Activated CD4-positive, alpha-beta memory T cell treated with anti-CD3 and anti-CD28 coated beads, Interleukin-2, amount 10 ng/mL, durations not matched to agents 7 days and 5 days (primary cell): ENCODE measurements around the gene ERN2. TPM values are rescaled to one million over a fixed set of nuclear protein-coding genes. Genes with fewer than 3 reads are reported as not detected.
A peak's percentile ranks its signal among the peaks of the same experiment; 100 is the strongest.

ENCODE experiments used
- CTCF ChIA-PET: fragments of 350-600 bp; sonication (Branson Sonifier 250); formaldehyde crosslinking; loops from one replicate; lab custom pipeline; 2021; ENCODE audit warnings: antibody characterized with exemption, inconsistent platforms; lab: Charles Lee
- POLR2A ChIA-PET: fragments of 350-600 bp; sonication (Branson Sonifier 250); formaldehyde crosslinking; loops from one replicate; lab custom pipeline; 2021; ENCODE audit warnings: antibody characterized with exemption; lab: Charles Lee
- DNase-seq: peaks from one replicate; pipeline ENCODE4 v3.0.0-alpha.2; 2020
- H3K27ac Mint-ChIP-seq: one replicate; pipeline ENCODE4 v1.8.0; 2021; ENCODE audit warnings: mild to moderate bottlenecking, mixed read lengths
- H3K27me3 Mint-ChIP-seq: one replicate; pipeline ENCODE4 v1.8.0; 2021; ENCODE audit warnings: mixed read lengths
- H3K36me3 Mint-ChIP-seq: one replicate; pipeline ENCODE4 v1.8.0; 2021; ENCODE audit warnings: low read depth, mixed read lengths
- H3K4me1 Mint-ChIP-seq: one replicate; pipeline ENCODE4 v1.8.0; 2021; ENCODE audit warnings: mixed read lengths
- H3K4me3 Mint-ChIP-seq: one replicate; pipeline ENCODE4 v1.8.0; 2021; ENCODE audit warnings: mild to moderate bottlenecking, mixed read lengths
- H3K9me3 Mint-ChIP-seq: one replicate; pipeline ENCODE4 v1.8.0; 2021; ENCODE audit warnings: mixed read lengths
- total RNA-seq, 2 experiments: library from RNA; stranded (reverse); gene quantifications; one replicate each; pipeline ENCODE4 v1.2.3, GENCODE V29; 2021

The ERN2 gene
- total RNA-seq, 2 experiments from 2014 or later: not detected

DNA sequence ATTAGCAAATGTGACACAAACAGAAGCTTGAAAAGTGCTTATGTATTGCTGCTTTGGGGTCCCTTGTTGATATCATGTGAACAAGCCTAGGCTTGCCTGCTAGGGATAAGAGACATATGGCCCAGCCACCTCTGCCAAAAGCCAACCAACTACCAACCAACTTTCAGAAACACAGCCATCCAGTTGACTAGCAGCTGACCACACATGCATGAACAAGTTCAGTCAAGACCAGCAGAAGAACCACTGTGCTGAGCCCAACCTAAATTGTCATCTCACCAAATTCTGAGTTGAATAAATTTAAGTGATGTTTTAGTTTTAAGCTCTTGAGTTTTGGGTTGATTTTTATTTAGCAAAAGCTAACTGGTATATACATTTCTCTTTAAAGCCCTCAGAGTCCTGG is 3.5 kb downstream of the ERN2 start:
- H3K27me3 Mint-ChIP-seq: peaks cover 37% of the 10 kb centered on the region
- CTCF ChIA-PET: no interaction called here
- H3K27ac Mint-ChIP-seq: no peak overlapping the region
- peaks cover 13% of the 10 kb centered on the region for H3K9me3 Mint-ChIP-seq
- no peak for DNase-seq
- peaks cover 3% of the 10 kb centered on the region for H3K4me1 Mint-ChIP-seq
- POLR2A ChIA-PET: no interaction called here
- no peak overlapping the region for H3K4me3 Mint-ChIP-seq
- H3K36me3 Mint-ChIP-seq: no peaks in the 10 kb centered on the region

GRCh38 chr16:23706439-23706838 is 6.6 kb downstream of the ERN2 start:
- peaks cover 16% of the 10 kb centered on the region for H3K9me3 Mint-ChIP-seq

GRCh38 chr16:23705517-23705902 is 7.5 kb downstream of the ERN2 start:
- H3K4me1 Mint-ChIP-seq: no peaks in the 10 kb centered on the region
- H3K36me3 Mint-ChIP-seq: peaks cover 3% of the 10 kb centered on the region
- ChIA-PET POLR2A (no interaction called here), CTCF (interaction anchor here (0.6 kb wide), 1 partner anchor 1607 kb away, joined by 3 read pairs; no protein-coding TSS in a partner anchor)
- no peak overlapping the region for H3K27ac Mint-ChIP-seq
- H3K9me3 Mint-ChIP-seq: peaks cover 16% of the 10 kb centered on the region
- H3K27me3 Mint-ChIP-seq: peaks cover 14% of the 10 kb centered on the region
- DNase-seq: no peak
- H3K4me3 Mint-ChIP-seq: no peak overlapping the region

More at GRCh38 chr16:23706439-23706838, 6.6 kb downstream of the ERN2 start:
- POLR2A ChIA-PET: no interaction called here
- CTCF ChIA-PET: no interaction called here
- no peak for DNase-seq
- Mint-ChIP-seq H3K4me1 (no peaks in the 10 kb centered on the region), H3K27ac (no peak overlapping the region), H3K36me3 (peaks cover 3% of the 10 kb centered on the region), H3K4me3 (no peak overlapping the region), H3K27me3 (peaks cover 22% of the 10 kb centered on the region)

GRCh38 chr16:23704772-23705516 is 8.1 kb downstream of the ERN2 start:
- ChIA-PET POLR2A (no interaction called here), CTCF (interaction anchor here (0.6 kb wide), 1 partner anchor 1606 kb away, joined by 3 read pairs; no protein-coding TSS in a partner anchor)
- no peaks in the 10 kb centered on the region for H3K4me1 Mint-ChIP-seq
- H3K4me3 Mint-ChIP-seq: no peak overlapping the region
- peaks cover 8% of the 10 kb centered on the region for H3K27me3 Mint-ChIP-seq
- DNase-seq: no peak
- H3K9me3 Mint-ChIP-seq: peaks cover 11% of the 10 kb centered on the region
- H3K27ac Mint-ChIP-seq: no peak overlapping the region
- H3K36me3 Mint-ChIP-seq: peaks cover 3% of the 10 kb centered on the region

DNA sequence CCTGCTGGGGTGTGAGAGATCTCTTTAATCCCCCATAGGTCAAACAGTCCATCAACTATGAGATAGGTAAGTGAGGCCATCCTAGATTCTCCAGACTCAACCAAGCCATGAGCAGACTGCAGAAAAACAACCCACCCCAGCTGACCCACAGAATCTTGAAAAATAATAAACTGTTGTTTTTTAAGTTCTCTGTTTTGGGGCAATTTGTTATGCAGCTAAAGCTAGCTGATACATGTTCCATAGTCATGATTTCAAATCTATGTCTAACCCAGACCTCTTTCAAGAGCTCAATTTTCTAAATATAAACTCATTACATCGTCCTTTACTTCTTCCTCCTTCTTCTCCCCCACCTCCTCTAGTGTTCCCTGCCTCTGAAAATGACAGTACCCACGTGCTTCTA is 10.1 kb downstream of the ERN2 start:
- Mint-ChIP-seq H3K4me1 (peaks cover 13% of the 10 kb centered on the region), H3K27me3 (peaks cover 6% of the 10 kb centered on the region), H3K27ac (no peak overlapping the region), H3K36me3 (peaks cover 3% of the 10 kb centered on the region), H3K4me3 (no peak overlapping the region), H3K9me3 (peaks cover 3% of the 10 kb centered on the region)
- ChIA-PET CTCF (interaction anchor here (0.8 to 1.1 kb wide), 2 partner anchors 24 to 26 kb away, joined by 3 read pairs; partner anchors contain the start of gene PLK1), POLR2A (no interaction called here)
- DNase-seq: no peak

DNA sequence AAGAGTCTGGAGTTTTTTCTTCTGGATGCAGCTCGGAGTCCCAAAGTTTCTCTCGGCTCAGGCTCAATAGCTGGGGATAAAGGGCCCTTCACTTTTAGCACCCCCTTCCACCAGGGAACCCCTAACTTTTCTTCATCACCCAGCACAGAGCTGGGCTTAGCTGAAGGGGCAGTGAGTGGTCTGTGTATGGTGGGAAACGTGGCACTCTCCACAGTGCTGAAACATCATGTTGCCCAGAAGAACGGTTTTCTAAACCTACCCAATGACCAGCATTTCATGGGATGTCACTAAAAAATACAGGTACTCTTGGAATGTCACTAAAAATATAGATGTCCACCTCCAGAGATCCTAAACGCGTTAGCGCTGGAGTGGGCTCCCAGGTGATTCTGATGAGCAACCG is 12.0 kb downstream of the ERN2 start:
- H3K4me3 Mint-ChIP-seq: no peak overlapping the region
- H3K27ac Mint-ChIP-seq: no peak overlapping the region
- peaks cover 13% of the 10 kb centered on the region for H3K4me1 Mint-ChIP-seq
- DNase-seq: no peak
- POLR2A ChIA-PET: no interaction called here
- H3K9me3 Mint-ChIP-seq: peaks cover 3% of the 10 kb centered on the region
- H3K36me3 Mint-ChIP-seq: peaks cover 3% of the 10 kb centered on the region
- CTCF ChIA-PET: no interaction called here
- peaks cover 6% of the 10 kb centered on the region for H3K27me3 Mint-ChIP-seq

- CTCF ChIA-PET: no interaction called here
- H3K4me3 Mint-ChIP-seq: no peak overlapping the region
- POLR2A ChIA-PET: no interaction called here
Measured at GRCh38 chr16:23700509-23700908, 12.5 kb downstream of the ERN2 start.

DNA sequence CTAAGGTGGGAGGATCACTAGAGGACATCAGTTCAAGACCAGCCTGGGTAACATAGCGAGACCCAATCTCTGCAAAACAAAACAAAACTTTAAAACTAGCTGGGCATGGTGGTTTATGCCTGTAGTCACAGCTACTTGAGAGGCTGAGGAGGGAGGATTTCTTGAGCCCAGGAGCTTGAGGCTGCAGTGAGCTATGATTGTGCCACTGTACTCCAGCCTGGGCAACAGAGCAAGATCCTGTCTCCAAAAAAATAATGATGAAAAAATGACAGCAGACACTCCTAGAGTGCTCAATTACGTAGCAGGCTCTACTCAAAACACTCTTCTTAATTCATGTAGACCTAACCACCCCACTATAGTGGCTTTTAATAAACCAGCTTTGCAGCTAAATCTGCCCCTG is 12.9 kb downstream of the ERN2 start:
- Mint-ChIP-seq H3K36me3 (peaks cover 3% of the 10 kb centered on the region), H3K4me1 (peaks cover 13% of the 10 kb centered on the region), H3K27ac (no peak overlapping the region), H3K9me3 (peaks cover 3% of the 10 kb centered on the region), H3K4me3 (no peak overlapping the region), H3K27me3 (peaks cover 6% of the 10 kb centered on the region)
- POLR2A ChIA-PET: no interaction called here
- no peak for DNase-seq
- CTCF ChIA-PET: interaction anchor here (0.6 kb wide), 1 partner anchor 354 kb away, joined by 3 read pairs; no protein-coding TSS in a partner anchor

More at GRCh38 chr16:23700509-23700908, 12.5 kb downstream of the ERN2 start:
- Mint-ChIP-seq H3K36me3 (peaks cover 3% of the 10 kb centered on the region), H3K9me3 (peaks cover 3% of the 10 kb centered on the region), H3K27me3 (peaks cover 6% of the 10 kb centered on the region), H3K4me1 (peaks cover 13% of the 10 kb centered on the region), H3K27ac (no peak overlapping the region)
- no peak for DNase-seq

DNA sequence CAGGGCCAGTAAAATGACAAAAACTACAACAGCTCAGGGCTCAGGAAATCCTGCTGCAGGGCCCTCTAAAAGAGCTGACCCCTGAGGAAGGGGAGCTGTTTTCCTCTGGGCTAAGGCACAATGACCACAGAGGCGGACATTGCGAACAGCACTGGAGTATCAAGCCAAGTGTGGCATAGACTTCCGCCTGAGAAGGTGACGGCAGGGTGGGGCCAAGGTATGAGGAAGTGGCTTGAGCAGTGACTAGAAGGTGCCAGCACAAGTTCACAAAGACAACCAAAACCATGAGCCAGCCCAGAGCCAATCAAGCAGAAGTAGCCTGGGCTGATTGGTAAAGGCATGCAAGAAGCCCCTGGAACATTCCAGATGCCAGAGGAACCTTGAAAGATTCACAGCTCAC is 13.9 kb downstream of the ERN2 start:
- CTCF ChIA-PET: no interaction called here
- DNase-seq: peak; percentile 53
- H3K4me1 Mint-ChIP-seq: peaks cover 16% of the 10 kb centered on the region
- POLR2A ChIA-PET: no interaction called here
- peaks cover 3% of the 10 kb centered on the region for H3K9me3 Mint-ChIP-seq
- H3K27ac Mint-ChIP-seq: peak overlapping the region; percentile 65
- H3K36me3 Mint-ChIP-seq: peaks cover 3% of the 10 kb centered on the region
- H3K27me3 Mint-ChIP-seq: peaks cover 6% of the 10 kb centered on the region
- no peak overlapping the region for H3K4me3 Mint-ChIP-seq

DNA sequence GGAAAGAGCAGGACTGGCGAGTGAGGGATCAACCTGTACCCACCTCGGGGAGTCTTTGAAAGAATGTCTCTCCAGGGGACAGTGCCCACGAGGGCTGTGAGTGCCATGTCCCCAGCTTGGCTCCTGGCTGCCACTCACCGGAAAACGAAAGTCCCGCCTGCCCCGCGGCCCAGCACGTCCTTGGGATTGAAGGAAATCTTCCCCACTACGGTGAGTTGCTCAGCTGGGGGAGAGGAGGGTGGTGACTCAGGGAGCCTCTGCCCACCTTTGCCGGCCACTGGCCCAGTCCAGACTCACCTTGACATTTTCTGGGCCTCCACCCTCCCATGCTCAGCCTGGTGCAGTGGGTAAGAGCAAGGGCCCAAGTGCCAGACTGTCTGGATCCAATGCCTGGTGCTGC is 17.3 kb downstream of the ERN2 start:
- no peak for DNase-seq
- H3K27ac Mint-ChIP-seq: no peak overlapping the region
- H3K9me3 Mint-ChIP-seq: no peaks in the 10 kb centered on the region
- POLR2A ChIA-PET: no interaction called here
- no peak overlapping the region for H3K4me3 Mint-ChIP-seq
- peaks cover 16% of the 10 kb centered on the region for H3K4me1 Mint-ChIP-seq
- H3K36me3 Mint-ChIP-seq: peaks cover 9% of the 10 kb centered on the region
- CTCF ChIA-PET: no interaction called here
- no peaks in the 10 kb centered on the region for H3K27me3 Mint-ChIP-seq

GRCh38 chr16:23694644-23695373 is 18.2 kb downstream of the ERN2 start:
- ChIA-PET CTCF (no interaction called here), POLR2A (interaction anchor here (1.2 to 1.7 kb wide), 2 partner anchors 11 to 16 kb away, joined by 3 to 6 read pairs; partner anchors contain the start of gene PLK1)
- H3K4me3 Mint-ChIP-seq: peak overlapping the region; percentile 6

GRCh38 chr16:23694265-23694643 is 18.8 kb downstream of the ERN2 start:
- Mint-ChIP-seq H3K9me3 (no peaks in the 10 kb centered on the region), H3K27me3 (no peaks in the 10 kb centered on the region), H3K4me3 (no peak overlapping the region), H3K4me1 (peaks cover 13% of the 10 kb centered on the region), H3K36me3 (peaks cover 24% of the 10 kb centered on the region), H3K27ac (no peak overlapping the region)
- no peak for DNase-seq
- ChIA-PET POLR2A (interaction anchor here (1.2 to 1.7 kb wide), 2 partner anchors 11 to 16 kb away, joined by 3 to 6 read pairs; partner anchors contain the start of gene PLK1), CTCF (no interaction called here)

More at GRCh38 chr16:23694644-23695373, 18.2 kb downstream of the ERN2 start:
- Mint-ChIP-seq H3K9me3 (no peaks in the 10 kb centered on the region), H3K4me1 (peaks cover 16% of the 10 kb centered on the region), H3K27me3 (no peaks in the 10 kb centered on the region), H3K36me3 (peaks cover 18% of the 10 kb centered on the region), H3K27ac (no peak overlapping the region)
- no peak for DNase-seq

- no peaks in the 10 kb centered on the region for H3K27me3 Mint-ChIP-seq
- peaks cover 43% of the 10 kb centered on the region for H3K36me3 Mint-ChIP-seq
- H3K4me3 Mint-ChIP-seq: no peak overlapping the region
- no peak overlapping the region for H3K27ac Mint-ChIP-seq
- POLR2A ChIA-PET: interaction anchor here (1.6 to 4.7 kb wide), 3 partner anchors 8 to 50 kb away, joined by 4 to 28 read pairs (median 4); partner anchors contain the start of genes DCTN5, PALB2 and PLK1
- DNase-seq: no peak
- H3K4me1 Mint-ChIP-seq: peaks cover 3% of the 10 kb centered on the region
- no peaks in the 10 kb centered on the region for H3K9me3 Mint-ChIP-seq
- CTCF ChIA-PET: no interaction called here
Measured at GRCh38 chr16:23692190-23692837, 20.7 kb downstream of the ERN2 start.
